NCI-H226 (cell line): ENCODE data around the gene PACRG.

Source experiments
- DNase-seq: peaks from one replicate; pipeline ENCODE4 v3.0.0-alpha.2; 2015

Gene PACRG

DNA sequence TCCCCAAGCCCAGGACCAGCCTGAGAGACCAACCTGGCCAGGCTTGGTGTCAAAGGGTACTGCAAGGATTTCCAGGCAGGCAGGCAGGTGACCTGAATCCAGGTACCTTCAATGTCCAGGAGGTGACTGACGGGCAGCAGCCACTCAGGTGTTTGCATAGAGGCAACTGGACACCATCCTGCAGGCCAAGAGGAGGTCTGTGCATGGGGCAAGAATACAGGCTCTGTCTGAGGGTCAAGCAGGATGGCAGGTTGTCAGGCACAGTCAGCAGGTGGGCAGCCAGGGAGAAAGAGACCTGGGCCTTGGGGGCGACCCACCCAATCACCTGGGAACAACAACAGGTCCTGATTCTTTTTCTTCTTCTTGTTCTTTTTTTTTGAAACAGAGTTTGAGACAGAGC is 527.5 kb downstream of the PACRG start:
- no peak for DNase-seq

DNA sequence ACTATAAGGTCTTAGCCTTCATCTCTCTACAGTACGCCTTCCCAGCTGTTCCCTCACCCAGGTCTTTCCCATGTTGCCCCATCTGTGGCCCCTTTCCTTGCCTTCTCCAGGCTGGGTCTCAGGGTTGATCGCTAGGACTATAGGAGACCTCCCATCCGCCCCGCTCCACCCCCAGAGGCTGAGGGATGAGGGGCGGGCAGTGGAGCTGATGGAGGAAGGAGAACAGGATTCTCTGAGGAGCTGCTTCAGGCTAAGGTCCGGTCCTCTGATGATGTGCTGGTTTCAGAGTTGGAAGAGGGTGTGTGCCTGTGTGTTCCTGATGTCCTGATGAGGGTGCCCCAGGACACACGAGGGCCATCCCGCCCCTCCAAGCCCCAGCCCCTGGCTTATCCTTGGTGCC is 531.9 kb downstream of the PACRG start:
- no peak for DNase-seq

DNA sequence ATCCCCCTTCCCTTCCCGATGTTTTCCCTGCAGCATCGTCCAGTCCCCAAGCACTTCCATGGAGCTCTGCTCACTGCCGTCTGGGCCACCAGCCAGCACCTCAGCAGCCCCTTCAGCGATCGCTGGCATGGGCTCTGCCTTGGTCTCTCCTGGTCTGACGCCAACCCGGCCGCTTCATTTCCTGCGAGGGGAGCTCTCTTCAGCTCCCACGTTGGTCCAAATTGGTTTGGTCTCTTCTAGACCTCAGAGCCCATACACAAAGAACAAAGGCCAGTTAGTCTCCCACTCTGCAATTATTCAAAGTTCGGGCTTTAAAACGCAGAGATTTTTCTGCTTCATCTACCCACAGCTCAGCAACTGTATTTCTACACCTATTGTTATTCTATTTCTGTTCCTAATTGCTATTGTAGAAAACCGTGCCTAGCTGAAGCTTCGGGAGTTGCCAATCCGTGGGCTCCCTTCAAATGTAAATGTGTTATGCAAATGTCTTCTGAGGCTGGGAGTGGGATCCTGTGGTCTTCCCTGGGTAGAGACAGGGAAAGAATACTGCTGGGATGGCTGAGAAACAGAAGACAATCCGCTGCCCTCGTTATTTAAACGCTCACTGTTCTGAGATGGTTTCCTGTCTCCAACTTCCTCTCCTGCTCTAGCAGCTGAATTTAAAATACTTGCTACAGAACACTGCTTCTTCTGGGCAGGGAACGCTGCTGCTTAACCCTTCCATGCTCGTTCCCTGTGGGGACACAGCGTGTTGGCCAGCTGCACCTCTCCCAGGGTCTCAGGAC is 532.5 kb downstream of the PACRG start:
- DNase-seq: no peak

DNA sequence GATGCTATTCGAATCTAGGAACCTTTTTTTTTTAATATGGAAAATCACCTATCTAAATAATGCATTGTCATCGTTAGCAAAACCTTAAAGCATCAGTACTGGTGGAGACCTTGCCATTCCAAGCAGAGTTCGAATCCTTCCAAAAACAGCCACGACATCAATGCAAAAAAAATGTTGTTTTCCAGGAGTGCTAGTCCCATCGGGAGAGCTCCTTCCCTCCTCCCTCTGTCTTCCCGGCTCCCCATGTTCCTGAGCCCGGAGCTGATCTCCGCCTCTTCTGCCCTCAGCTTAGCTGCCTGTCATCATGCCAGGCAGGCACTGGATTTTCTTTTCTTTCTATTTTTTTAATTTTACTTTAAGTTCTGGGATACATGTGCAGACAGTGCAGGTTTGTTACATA is 533.1 kb downstream of the PACRG start:
- no peak for DNase-seq

DNA sequence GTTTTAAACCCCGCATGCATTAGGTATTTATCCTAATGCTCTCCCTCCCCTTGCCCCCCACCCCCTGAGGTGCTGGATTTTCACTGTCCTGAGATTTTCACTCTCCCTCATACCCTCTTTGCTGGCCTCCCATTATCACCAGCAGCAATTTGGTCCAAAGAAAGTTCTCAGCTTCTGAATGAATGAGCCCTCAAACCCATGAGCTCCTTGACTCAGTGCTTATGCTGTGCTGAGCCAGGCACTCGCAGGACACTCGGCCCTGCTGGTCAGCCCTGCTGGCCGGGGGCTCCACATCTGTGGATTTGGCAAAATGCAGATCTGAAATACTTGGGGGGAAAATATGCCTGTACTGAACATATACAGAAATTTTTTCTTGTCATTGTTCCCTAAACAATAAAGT is 533.6 kb downstream of the PACRG start:
- DNase-seq: no peak

DNA sequence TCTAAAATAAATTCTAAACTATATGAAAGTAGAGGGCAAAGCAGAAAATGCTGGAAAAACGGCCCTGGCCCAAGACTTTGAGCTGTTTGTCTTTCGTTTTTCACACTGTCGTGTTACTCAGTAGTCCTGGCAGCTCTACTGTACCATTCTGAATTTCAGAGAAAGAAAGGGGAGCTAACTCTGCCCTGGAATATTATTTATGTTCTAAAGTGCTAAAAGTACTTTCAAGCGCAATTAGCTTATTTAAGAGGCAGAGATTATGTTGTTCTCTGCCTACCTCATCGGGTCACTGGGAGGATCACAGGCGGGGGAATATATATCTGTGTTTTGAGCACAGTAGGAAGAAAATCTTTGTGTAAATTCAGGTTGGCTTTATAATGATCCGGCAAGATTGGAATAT is 534.3 kb downstream of the PACRG start:
- no peak for DNase-seq

DNA sequence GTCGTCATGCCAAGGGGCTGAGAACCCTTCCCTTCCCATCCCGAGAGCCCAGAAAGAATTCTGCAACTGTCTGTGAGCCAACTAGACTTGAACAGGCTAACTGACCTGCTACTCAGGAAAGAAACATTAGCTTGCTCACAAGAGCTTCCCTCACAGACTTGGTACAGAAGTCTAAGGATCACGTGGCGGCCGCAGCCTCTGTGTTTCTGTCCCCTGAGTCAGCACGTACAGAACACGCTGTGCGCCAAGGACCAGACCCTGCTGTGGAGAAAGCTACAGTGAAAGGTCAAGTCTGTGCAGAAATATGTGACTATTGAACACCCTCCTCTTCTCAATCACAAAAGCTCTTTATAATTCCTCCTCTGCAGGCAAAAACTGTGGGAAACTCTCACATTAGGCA is 535.4 kb downstream of the PACRG start:
- no peak for DNase-seq

DNA sequence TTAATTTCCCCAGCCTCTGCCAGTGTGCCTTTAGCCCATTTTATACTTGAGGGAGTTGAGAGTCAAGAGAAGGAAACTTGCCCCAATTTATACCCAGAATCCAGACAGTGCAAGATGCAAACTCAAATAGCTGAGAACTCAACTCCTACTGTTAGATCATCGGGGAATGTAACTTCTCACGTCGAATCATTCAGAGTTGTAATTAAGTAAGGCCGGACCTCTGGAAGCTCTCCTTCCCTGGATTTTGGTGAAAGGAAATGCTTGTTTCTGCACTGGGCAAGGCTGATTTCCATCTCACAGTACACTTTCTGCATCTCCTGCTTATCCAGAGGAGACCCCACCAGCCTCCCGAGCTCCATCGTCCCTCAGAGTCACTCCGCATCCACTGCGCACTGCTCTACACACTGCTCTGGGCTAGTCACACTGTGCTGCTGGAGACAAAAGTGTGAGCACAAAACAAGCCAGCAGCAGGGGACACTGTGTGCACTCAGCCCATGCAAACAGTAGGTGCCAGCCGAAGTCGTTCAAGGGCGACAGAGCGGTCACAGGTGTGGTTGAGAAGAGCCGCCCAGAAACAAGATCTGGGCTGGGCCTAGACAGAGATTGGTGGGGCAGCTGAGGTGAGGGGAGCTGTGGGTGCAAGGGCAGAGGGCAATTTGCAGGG is 536.4 kb downstream of the PACRG start:
- DNase-seq: no peak

DNA sequence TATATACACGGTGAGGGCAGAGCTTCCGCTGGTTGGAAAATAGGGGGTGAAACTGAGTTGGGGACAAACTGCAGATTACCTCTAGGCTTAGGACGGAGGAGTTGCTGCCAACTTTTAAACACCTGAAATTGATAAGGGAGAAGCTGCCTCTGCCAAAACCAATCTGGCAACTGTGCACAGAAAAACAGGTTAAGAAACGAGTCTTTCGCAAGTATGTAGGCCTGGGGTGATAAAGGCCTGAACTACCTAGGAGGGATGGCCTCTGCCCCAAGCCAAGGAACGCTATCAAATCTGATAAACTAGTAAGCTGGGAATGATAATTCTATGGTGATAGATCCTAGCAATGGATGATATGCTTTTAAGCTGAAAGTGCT is 536.9 kb downstream of the PACRG start:
- no peak for DNase-seq

DNA sequence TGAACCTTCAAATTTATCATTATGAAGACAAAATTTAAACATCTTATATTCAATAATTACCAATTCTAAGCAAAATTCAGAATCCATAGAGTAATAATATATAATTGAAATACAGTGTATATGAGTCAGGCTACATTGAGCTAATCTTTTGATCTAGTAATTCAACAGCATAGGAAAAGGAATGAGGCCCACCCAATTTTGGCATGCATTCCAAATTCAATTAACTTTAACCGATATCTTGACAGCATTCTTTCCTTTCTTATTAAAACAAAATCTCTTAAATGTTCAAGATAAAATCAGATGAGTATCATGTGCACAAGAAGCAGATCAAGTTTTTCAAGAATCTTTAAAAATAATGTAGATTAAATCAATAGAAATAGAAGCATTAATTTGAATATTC is 553.9 kb downstream of the PACRG start:
- no peak for DNase-seq

DNA sequence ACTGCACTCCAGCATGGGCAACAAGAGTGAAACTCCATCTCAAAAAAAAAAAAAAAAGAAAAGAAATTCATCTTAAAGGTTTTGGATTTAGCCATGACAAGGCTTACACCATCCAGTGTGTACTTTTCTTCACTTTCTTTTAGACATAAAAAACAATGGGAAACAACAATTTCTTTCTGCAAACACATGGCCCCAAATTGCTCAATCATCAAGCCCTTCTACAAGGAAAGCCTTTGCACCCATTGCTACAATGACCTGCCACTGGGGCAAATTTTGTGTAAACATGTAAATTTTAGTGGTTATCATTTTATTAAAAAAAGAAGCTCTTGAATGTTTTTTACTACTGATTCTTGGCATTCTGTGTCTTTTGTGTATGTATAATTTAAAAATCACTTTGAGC is 554.9 kb downstream of the PACRG start:
- DNase-seq: no peak

DNA sequence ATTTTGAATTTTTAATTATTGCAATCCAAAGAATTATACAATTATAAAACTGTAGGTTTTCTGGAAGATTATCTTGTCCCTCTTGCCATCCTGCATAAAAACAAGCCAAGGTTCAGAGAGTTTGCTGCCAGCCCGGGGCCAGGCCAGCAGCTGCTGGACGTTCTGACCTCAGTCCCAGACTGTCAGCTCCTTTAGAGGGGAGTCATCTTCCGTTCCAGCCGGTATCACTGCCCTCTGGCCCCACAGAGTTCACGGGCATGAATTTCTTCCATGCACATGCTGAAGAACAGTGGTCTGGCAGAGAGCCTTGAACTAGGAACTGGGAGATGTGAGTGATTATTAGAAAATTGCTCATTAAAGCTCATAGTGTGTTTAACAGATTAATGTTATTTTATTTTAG is 556.4 kb downstream of the PACRG start:
- peak; percentile 57 for DNase-seq

DNA sequence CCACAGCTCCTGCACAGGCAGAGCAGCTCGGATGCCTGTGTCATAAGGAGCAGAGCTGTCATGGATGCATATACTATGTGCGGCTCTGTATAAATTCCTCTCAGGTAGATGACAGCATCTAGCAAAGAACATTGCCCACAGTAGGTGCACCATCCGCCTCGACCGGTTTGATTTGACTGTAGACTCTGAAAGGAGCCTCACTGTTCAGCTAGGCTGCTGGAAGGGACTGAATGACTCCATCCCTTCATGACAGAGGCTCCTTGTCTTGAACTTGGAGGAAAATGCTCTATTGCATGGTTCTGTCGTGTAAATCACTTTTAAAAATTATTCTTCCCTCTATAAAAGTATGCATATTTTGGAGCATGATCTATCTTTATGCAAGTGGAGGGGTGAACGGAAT is 557.9 kb downstream of the PACRG start:
- no peak for DNase-seq

DNA sequence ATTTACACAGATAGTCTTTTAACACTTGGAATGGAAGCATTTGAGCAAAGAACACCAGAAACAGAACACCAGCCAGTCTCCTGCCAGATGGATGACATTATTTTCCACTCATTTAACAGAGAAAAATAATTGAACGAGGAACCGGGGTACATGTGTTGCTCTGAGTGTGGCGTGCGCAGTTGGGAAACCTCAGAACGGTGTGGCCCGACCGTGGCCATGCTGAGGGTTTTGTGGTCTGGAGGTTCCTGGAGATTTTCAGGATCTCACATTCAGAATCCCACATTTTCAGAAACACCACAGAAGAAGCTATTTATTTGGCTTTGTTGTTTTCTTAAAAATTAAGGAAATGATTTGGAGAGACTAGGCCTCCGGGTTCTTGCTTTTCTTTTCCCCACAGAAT is 559.9 kb downstream of the PACRG start:
- DNase-seq: no peak

DNA sequence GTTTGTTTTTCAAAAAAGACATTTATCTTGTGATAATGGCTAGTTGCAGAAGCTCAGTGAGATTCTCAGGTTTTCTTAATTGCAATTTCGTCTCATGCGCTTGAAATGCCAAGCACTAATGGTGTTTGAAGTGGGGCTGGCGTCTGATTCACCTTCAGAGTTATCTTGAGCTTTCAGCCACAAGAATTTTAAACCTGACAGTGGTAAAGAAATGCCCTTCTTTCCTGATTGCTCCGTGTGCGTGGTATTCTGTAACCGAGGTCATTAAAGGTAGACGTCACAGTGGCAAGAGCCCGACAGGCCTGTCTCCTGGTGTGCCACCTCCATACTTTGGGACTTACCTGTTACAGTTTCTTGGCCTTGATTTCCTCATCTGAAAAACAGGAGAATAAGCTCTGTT is 560.3 kb downstream of the PACRG start:
- no peak for DNase-seq

DNA sequence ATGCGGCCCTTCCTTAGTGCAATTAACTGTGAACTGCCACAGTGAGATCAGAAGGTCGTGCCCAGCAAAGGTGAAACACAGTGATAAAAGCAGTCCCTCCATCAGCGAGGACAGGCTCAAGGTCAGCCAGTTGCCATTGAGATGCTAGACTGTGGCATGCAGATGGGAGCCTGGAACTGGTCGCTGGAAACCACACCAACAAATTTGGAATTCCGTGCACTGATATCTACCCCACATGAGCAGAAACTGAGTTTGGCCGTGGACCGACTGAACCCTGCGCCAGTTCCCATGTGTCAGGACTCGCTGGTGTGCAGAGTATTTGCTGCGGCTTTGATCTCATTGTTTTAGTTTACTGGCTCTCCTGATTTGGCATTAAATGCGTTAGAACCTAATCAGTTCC is 561.1 kb downstream of the PACRG start:
- no peak for DNase-seq

DNA sequence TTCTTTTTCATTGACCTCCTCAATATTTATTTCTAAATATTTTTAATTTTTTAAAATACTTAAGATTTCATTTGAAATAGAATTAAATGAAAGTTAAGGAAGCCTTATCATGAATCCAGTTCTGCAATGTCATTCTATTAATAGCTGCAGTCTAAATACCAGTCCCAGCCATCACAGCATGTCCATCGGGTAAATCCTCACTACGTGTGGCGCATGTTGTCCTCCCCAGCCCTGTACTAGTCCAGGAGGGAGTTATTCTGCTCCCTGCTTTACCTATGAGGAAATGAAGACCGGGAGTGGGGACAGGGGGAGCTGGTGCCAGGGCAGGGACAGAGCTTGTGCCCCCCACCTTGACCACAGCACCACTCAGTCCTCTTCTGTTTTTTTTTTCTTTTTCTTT is 561.7 kb downstream of the PACRG start:
- no peak for DNase-seq

DNA sequence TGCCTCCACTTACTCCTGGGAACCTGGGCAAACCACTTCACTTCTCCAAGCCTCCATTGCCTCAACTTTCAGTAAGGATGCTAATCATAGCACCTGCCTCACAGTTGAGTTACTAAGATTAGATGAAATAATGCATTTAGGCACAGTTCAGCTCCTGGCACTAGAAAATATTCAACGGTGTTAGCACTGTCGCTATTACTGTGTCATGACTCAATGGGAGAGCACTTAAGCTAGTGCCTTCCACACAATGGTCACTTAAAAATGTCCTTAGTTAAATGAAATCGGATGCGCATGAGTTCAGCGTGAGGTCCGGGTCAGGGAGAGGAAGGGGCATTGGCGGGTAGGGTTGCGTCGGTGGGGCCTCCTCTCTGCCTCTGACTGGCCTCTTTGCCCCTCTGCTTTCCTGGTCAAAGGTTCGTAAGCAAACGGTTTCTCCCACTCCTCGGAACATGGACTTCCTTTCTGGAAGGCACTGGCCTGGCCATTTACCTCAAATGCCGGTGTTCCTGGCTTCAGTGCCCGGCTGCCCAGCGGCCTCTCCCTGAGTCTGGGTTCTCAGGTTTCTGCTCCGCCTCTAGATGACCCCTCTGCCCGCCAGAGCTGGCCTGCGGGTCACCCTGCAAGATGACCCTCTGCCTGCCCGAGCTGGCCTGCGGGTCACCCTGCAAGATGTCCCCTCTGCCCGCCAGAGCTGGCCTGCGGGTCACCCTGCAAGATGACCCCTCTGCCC is 562.9 kb downstream of the PACRG start:
- no peak for DNase-seq

DNA sequence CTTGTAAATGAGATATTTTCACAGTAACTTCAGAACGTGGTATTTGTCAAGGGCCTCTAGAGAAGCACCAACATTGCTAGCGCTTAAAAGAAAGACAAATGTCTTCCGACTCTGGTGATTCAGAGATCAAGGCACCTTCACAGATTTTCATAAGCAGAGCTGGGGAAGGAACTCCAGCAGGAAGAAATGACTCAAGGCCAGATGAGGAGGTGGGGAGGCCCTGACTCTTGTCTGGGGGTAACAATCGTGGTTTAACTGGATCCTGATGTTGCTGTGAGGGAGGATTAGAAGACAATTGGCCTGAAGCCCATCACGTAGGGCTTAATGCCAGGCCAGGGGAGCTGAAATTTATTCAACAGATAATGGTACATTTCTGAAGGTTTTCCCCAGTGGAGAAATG is 563.8 kb downstream of the PACRG start:
- DNase-seq: peak; percentile 83

DNA sequence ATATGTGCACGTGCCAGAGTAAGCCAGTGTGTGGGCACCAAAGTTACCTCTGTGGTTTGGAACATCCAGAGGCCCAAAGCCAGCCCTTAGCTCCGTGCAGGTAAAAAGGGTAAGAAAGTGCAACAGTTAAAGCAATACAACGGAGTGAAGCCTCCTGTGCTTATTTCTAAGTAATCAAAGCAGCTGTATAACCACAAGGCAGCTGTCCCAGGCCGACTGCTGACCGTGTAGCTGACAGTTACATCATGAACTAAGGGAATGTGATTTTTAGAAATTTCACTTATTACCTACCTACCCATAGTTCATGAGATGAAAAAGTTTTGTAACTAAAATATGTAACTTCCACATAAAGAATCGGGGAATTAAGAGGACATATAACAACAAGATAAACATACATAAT is 565.5 kb downstream of the PACRG start:
- no peak for DNase-seq

DNA sequence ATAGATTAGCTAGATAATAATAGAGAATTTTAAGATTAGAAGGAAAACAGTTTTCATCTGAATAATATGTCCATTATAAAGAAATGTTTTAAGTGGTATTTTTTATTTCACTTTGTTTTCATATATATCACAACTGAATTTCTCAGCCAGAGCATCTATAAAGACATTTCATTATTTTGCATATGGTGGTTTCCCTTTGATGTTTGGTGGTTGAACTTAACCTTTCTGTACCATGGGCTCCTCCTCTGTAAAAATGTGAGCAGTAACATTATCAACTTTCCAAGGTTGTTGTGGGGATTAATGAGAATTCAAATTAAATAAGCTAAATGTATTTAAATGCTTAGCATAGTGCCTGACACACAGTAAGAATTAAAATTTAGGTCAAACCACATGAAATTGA is 567.0 kb downstream of the PACRG start:
- no peak for DNase-seq

DNA sequence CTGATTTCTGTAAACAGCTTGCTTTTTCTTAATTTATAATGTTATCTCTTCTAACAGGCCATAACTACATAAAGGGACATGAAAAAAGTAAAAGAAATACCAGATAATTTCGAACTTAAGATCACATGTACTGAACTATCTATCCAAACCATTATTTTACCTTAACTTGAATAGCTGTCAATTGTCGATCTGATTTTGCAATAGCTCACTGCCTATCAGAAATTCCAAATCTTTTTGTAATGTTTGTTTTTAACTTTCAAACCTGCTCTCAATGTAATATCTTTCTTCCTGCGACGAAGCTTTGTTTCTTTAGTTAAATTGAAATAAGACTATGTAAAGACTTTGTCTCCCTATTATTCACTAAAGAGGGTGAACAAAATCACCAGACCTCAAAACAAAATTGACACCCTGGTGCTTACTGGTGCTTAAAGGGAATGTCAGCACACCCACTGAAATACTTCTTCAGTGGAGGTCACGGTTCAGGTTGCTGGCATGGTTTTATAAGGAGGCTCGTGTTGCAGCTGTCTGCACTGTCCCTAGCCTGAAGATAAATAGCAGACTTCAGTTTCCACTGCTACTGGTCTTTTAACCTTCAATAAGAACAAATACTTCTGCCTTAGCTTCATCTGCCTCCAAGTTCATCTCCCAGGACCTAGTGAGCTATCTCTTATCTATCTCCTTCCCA is 569.2 kb downstream of the PACRG start:
- DNase-seq: no peak

DNA sequence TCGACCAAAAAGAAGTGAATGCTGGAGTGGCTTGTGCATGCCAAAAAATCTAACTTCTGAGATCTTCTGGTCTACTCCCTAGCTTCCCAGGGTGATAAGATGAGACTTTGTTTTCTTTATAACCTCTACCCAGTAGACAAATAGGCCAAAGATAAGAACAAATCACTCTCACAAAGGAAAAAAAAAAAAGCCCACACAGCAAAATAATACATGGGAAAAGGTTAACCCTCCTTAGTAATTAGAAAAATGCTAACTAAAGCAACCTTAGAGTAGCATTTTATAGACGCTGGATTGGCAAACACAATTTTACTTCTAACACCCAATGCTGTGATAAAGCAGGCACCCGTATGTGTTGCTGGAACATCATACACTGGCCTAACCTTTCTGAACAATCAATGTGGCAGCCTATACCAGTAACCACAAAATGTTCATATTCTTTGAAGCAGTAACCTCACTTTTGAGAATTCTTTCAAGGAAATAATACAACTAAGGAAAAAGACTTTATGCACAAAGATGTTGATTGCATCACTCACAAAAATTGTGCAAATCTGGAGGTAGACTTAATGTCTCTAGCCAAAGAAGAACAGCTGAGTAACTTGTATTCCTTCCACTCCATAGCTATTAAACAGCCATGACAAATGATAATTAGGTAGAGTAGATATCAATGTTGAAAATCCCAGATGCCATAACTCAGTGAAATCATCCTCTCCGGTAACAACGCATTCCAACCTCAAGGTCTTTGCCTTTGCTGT is 570.5 kb downstream of the PACRG start:
- peak; percentile 18 for DNase-seq
